AG04449 (cell line): ENCODE data around the gene ARPC4.

Experiments used
- CTCF ChIA-PET: fragments of 350-600 bp; formaldehyde crosslinking; extraction: SDS; loops from one replicate; lab custom pipeline; 2021; ENCODE audit warnings: antibody characterized with exemption; lab: Yijun Ruan, JAX
- POLR2A ChIA-PET: fragments of 400-600, 350-600 bp; formaldehyde crosslinking; extraction: SDS; loops from one replicate; lab custom pipeline; 2020; ENCODE audit warnings: antibody characterized with exemption, inconsistent platforms; lab: Yijun Ruan, JAX
- DNase-seq: peaks from one replicate; pipeline ENCODE4 v3.0.0-alpha.2; 2010; ENCODE audit warnings: low read depth, low spot score
- H3K4me3 ChIP-seq: 2 replicates; pipeline ENCODE4 v1.5.1; 2011; ENCODE audit warnings: low read depth, mild to moderate bottlenecking, control low read depth, low read length
- TF ChIP-seq, protein P1 (sequence below): IDR thresholded peaks from one replicate; pipeline ENCODE4 v1.5.1; 2011; ENCODE audit warnings: mild to moderate bottlenecking, moderate library complexity, low read length, control low read depth, inconsistent platforms; ENCODE audit not compliant: insufficient read depth; ENCODE audit errors: missing control alignments

The ARPC4 gene

DNA sequence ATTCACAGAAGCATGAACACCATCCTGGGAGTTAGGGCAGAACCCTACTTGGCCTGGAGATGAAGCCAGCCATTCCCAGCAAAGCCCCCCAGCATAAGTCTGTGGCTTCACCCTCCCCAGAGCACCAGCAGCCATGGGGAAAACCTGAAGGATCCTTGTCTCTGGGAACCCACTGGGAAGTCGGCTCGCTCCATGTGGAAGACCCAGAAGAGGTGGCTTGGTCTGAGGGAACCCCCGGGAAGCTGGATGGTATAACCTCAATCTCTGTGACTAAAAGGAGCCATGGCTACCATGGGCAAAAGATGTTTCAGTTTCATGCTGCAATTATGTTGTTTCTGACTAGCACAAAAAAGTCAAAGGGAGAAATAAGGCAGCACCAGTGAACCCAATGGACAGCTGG is 62.7 kb downstream of the ARPC4 start:
- ChIA-PET CTCF (interaction anchor here (1.1 to 1.3 kb wide), 2 partner anchors 78 to 91 kb away, joined by 3 to 8 read pairs; partner anchors contain the start of gene CRELD1), POLR2A (no interaction called here)
- TF ChIP-seq, protein P1, sequence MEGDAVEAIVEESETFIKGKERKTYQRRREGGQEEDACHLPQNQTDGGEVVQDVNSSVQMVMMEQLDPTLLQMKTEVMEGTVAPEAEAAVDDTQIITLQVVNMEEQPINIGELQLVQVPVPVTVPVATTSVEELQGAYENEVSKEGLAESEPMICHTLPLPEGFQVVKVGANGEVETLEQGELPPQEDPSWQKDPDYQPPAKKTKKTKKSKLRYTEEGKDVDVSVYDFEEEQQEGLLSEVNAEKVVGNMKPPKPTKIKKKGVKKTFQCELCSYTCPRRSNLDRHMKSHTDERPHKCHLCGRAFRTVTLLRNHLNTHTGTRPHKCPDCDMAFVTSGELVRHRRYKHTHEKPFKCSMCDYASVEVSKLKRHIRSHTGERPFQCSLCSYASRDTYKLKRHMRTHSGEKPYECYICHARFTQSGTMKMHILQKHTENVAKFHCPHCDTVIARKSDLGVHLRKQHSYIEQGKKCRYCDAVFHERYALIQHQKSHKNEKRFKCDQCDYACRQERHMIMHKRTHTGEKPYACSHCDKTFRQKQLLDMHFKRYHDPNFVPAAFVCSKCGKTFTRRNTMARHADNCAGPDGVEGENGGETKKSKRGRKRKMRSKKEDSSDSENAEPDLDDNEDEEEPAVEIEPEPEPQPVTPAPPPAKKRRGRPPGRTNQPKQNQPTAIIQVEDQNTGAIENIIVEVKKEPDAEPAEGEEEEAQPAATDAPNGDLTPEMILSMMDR: no peak
- DNase-seq: no peak
- no peak overlapping the region for H3K4me3 ChIP-seq
